Hepatic stellate cell (primary cell): Measurements from ENCODE around the gene PRAMEF15.
"Not testable (repeated sequence)": the region's sequence is repeated elsewhere in the genome, so short reads cannot be mapped to it uniquely, and the experiment has no call there.

Experiments
- DNase-seq: peaks from one replicate; pipeline ENCODE4 v3.0.0; 2011; ENCODE audit warnings: low spot score

Gene PRAMEF15

GRCh38 chr1:13315281-13315680, at the start of gene PRAMEF15:
Gene PRAMEF15 (plus strand): TSS chr1:13315581. CDS start chr1:13318408, 2,827 bp downstream.
- DNase-seq, result not testable (repeated sequence)

DNA sequence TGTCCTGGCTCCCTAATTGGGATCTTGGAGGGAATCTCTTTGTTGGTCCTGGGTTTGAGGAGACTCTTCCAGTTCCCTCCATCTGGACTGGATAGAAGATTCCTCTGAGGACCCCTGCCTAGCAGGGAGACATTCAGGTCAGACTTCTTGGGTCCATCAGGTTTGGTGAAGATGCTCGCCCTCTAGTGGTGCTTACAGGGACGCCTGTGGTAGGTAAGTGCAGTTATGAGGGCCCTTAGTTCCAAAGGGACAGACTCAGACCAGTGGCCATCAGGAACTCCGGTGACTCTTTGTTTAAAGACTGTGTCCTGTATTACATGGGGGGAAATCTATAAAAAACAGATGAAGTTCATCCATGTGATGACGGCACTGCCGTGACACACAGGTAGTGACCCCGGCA, 38.4 kb upstream of the PRAMEF15 start:
- DNase-seq, result not testable (repeated sequence)

GRCh38 chr1:13279617-13280016, 35.8 kb upstream of the PRAMEF15 start:
- not testable (repeated sequence) for DNase-seq

GRCh38 chr1:13285037-13285436, 30.3 kb upstream of the PRAMEF15 start, which contains the start of gene PRAMEF8:
Gene PRAMEF8 (minus strand): TSS chr1:13285137. CDS start chr1:13284091, 1,046 bp downstream.
- DNase-seq, result not testable (repeated sequence)

DNA sequence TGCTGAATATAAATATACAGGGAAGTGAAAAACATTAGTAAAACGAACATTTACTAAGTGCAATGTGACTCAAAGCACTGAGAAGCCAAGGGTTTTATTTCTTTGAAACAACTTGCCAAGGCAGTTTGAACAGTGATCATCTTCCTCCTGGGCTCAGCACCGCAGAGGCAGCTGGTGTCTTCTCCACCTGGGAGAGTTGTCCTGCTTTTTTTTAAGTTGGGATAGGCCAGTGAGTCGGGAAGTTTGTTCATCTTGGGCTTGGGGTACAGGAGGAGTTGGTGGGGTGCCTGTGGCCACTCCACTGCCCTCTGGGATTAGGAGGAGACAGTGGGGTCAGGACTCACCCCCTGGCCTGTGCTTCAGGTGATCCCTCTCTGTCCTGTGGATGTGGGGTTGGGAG, 26.4 kb upstream of the PRAMEF15 start:
- DNase-seq, result not testable (repeated sequence)

DNA sequence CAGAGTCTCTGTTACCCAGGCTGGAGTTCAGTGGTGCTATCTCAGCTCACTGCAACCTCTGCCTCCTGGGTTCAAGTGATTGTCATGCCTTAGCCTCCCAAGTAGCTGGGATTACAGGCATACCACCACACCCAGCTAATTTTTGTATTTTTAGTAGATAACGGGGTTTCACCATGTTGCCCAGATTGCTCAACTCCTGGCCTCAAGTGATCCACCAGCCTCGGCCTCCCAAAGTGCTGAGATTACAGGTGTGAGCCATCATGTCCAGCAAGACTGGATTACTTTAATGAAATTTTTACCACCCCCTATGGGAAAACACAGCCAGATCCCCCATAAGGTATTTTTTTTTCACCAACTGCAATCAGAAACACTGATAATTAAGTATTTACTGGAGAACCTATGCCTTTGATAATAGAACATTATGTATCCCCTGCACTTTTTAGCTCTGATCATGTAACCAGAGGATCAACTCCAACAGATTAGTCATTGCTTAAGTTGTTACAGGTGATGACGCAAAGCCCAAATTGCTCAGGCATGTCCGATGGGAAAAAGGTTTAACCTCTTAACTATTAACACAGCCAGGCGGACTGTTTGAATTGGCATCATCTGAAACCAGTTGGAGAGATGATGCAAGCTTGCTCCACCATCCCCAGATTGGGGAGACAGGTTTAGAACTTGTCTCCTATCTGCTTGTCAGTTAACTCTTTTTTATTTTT, 18.0 kb upstream of the PRAMEF15 start:
- not testable (repeated sequence) for DNase-seq

DNA sequence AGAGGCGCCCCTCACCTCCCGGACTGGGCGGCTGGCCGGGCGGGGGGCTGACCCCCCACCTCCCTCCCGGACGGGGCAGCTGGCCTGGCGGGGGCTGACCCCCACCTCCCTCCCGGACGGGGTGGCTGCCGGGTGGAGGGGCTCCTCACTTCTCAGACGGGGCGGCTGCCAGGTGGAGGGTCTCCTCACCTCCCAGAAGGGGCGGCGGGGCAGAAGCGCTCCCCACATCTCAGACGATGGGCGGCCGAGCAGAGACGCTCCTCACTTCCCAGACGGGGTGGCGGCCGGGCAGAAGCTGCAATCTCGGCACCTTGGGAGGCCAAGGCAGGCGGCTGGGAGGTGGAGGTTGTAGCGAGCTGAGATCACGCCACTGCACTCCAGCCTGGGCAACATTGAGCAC, 16.7 kb upstream of the PRAMEF15 start:
- DNase-seq, result not testable (repeated sequence)

- not testable (repeated sequence) for DNase-seq
These were observed 13.2 kb upstream of the PRAMEF15 start for GRCh38 chr1:13302197-13302596.

GRCh38 chr1:13303239-13303638, 12.1 kb upstream of the PRAMEF15 start, which contains the start of gene PRAMEF33:
Gene PRAMEF33 (plus strand): TSS chr1:13303539. CDS start chr1:13305955, 2,416 bp downstream.
- DNase-seq, result not testable (repeated sequence)

- DNase-seq, result not testable (repeated sequence)
These were observed 27.1 kb downstream of the PRAMEF15 start for GRCh38 chr1:13342496-13342895.

GRCh38 chr1:13347034-13347433, 31.7 kb downstream of the PRAMEF15 start, which contains the start of gene PRAMEF14:
Gene PRAMEF14 (minus strand): TSS chr1:13347134. CDS start chr1:13345314, 1,820 bp downstream.
- not testable (repeated sequence) for DNase-seq

GRCh38 chr1:13353476-13353875, 38.1 kb downstream of the PRAMEF15 start:
- not testable (repeated sequence) for DNase-seq

DNA sequence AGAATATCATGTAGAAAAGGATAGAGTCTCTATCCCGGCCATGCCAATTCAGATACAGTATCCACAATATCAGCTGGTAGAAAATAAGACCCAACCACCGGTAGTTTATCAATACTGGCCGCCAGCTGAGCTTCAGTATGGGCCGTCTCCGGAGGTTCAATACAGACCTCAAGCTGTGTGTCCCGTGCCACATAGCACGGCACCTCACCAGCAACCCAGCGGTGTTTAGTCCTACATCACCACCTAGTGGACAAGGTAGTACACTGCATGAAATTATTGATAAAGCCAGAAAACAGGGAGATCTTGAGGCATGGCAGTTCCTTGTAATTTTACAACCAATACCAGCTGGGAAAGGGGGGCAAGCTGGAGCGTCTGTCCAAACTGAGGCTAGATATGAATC, 39.1 kb downstream of the PRAMEF15 start:
- DNase-seq, result not testable (repeated sequence)

DNA sequence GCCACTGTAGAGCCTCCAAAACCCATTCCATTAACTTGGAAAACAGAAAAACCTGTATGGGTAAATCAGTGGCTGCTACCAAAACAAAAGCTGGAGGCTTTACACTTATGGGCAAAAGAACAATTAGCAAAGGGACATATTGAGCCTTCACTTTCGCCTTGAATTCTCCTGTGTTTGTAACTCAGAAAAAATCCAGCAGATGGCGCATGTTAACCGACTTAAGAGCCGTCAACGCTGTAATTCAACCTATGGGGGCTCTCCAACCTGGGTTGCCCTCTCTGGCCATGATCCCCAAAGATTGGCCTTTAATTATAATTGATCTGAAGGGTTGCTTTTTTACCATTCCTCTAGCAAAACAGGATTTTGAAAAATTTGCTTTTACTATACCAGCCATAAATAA, 41.4 kb downstream of the PRAMEF15 start:
- DNase-seq, result not testable (repeated sequence)

DNA sequence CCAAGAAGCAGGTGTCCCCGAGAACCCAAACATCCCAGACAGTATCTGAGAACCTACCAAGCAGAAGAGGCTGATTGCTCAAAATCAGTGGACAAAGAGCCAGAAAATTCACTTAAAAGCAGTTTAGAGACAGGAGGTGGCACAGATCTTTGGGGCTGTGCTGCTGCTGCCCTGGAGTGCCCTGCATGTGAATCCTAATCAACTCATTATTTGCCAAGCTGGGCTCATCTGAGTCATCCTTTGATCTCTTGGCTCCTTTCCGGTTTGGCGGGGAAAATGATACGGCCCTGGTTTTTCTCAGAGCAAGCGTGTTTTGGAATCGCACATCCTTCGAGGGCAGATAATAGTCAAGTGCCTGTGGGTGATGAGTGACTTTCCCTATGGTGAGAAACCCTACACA, 47.0 kb downstream of the PRAMEF15 start:
- DNase-seq, result not testable (repeated sequence)

GRCh38 chr1:13364928-13365327, 49.5 kb downstream of the PRAMEF15 start:
- DNase-seq, result not testable (repeated sequence)

DNA sequence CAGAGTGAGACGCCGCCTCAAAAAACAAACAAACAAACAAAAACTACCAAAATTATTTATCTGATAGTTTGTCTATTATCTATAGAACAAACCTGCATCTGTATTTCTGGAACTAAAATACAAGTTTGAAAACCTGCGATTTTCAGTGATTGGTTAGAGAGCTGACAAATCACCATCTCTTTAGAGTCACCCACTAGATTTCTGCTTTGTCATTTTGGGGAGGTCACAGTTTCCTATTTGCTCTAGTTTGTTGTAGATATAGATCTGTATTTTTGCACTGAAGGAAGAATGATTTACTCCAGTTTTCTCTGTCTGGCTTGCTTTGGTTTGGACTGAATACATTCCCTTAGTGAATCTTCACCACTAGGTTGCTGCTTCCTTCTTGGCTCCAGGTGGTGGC, 51.2 kb downstream of the PRAMEF15 start:
- not testable (repeated sequence) for DNase-seq

- DNase-seq, result not testable (repeated sequence)
These were observed 53.2 kb downstream of the PRAMEF15 start for GRCh38 chr1:13368544-13368943.
